B cell (primary cell): ENCODE data around the gene MYLK2. TPM values are rescaled to one million over a fixed set of nuclear protein-coding genes. Genes with fewer than 3 reads are reported as not detected.

Experiments used
- ATAC-seq: fragments of 200-7000 bp; cut with Tn5 transposase; one replicate; pipeline ENCODE4 v1.10.0; 2021; ENCODE audit warnings: low read depth, mild to moderate bottlenecking, moderate number of reproducible peaks, moderate library complexity
- CTCF ChIA-PET: fragments of 350-600 bp; sonication (Branson Sonifier 250); formaldehyde crosslinking; loops from one replicate; lab custom pipeline; 2021; ENCODE audit warnings: antibody characterized with exemption, inconsistent platforms; lab: Charles Lee
- POLR2A ChIA-PET: fragments of 350-600 bp; sonication (Branson Sonifier 250); formaldehyde crosslinking; loops from one replicate; lab custom pipeline; 2021; ENCODE audit warnings: antibody characterized with exemption; lab: Charles Lee
- DNase-seq: peaks from one replicate; pipeline ENCODE4 v3.0.0; 2013
- H2AFZ ChIP-seq: 2 replicates; pipeline ENCODE4 v1.6.1; 2012; ENCODE audit warnings: mild to moderate bottlenecking, low read depth, low read length; ENCODE audit not compliant: insufficient read depth, poor library complexity, severe bottlenecking
- H3K27ac ChIP-seq, 2 donors: 1 replicate in 1 of 2; 2 replicates in 1 of 2; pipeline ENCODE4 v1.5.1; 2012 to 2013; ENCODE audit warnings: low read length in 2 of 2, mild to moderate bottlenecking in 2 of 2, moderate library complexity in 1 of 2
- H3K27me3 ChIP-seq, 4 experiments: fragments of 200-600 bp in 1 of 4; sonication (generic) in 1 of 4; replicated peaks in 1 of 4; 1 replicate in 2 of 4; 2 replicates in 2 of 4; pipeline versions ENCODE4 v1.6.1 to v1.7.0; 2013 to 2016; ENCODE audit warnings: low read length in 3 of 4, mild to moderate bottlenecking in 2 of 4, mixed read lengths in 1 of 4, moderate library complexity in 1 of 4; ENCODE audit not compliant: insufficient read depth in 4 of 4, control insufficient read depth in 3 of 4; ENCODE audit errors: control extremely low read depth in 1 of 4
- H3K36me3 ChIP-seq, 2 experiments: replicated peaks in 1 of 2; 1 replicate in 1 of 2; 2 replicates in 1 of 2; pipeline versions ENCODE4 v1.6.1 to v1.7.1; 2013; ENCODE audit warnings: low read length in 1 of 2; ENCODE audit not compliant: insufficient read depth in 2 of 2, control insufficient read depth in 1 of 2; ENCODE audit errors: control extremely low read depth in 1 of 2, extremely low read depth in 1 of 2
- H3K4me1 ChIP-seq, 2 donors: fragments of 200-600 bp in 1 of 2; sonication (generic) in 1 of 2; 1 replicate in 1 of 2; 2 replicates in 1 of 2; pipeline versions ENCODE4 v1.5.1 to v1.6.1; 2013 to 2017; ENCODE audit warnings: low read length in 2 of 2; ENCODE audit not compliant: control insufficient read depth in 2 of 2, insufficient read depth in 2 of 2
- H3K4me2 ChIP-seq: replicated peaks from 2 replicates; pipeline ENCODE3; 2012; ENCODE audit warnings: mild to moderate bottlenecking, low read depth, low read length; ENCODE audit not compliant: poor library complexity, severe bottlenecking
- H3K4me3 ChIP-seq, 5 experiments: fragments of 200-600 bp in 1 of 5; sonication (generic) in 1 of 5; 1 replicate in 3 of 5; 2 replicates in 2 of 5; pipeline versions ENCODE4 v1.5.1 to v1.7.0; 2011 to 2016; ENCODE audit warnings: low read length in 4 of 5, mild to moderate bottlenecking in 4 of 5, low read depth in 2 of 5, control low read depth in 1 of 5, moderate library complexity in 1 of 5; ENCODE audit not compliant: insufficient read depth in 1 of 5; ENCODE audit errors: control extremely low read depth in 1 of 5, extremely low read depth in 1 of 5
- H3K79me2 ChIP-seq: fragments of 200-600 bp; sonication (generic); one replicate; pipeline ENCODE4 v1.6.0; 2016; ENCODE audit warnings: low read length; ENCODE audit not compliant: control insufficient read depth, insufficient read depth
- H3K9ac ChIP-seq: fragments of 200-600 bp; sonication (generic); 2 replicates; pipeline ENCODE4 v1.6.1; 2017; ENCODE audit warnings: mild to moderate bottlenecking, low read length, moderate library complexity
- H3K9me3 ChIP-seq, 3 donors: one replicate each; pipeline versions ENCODE4 v1.6.1 to v1.7.1; 2013; ENCODE audit warnings: low read length in 2 of 3; ENCODE audit not compliant: control insufficient read depth in 2 of 3, insufficient read depth in 1 of 3; ENCODE audit errors: control extremely low read depth in 1 of 3
- H4K20me1 ChIP-seq: 2 replicates; pipeline ENCODE4 v1.6.0; 2012; ENCODE audit warnings: mild to moderate bottlenecking, low read length; ENCODE audit not compliant: insufficient read depth, control insufficient read depth, poor library complexity, severe bottlenecking
- H3K27ac Mint-ChIP-seq: one replicate; pipeline ENCODE4 v1.8.0; 2021; ENCODE audit warnings: mixed read lengths
- H3K27me3 Mint-ChIP-seq: one replicate; pipeline ENCODE4 v1.8.0; 2021; ENCODE audit warnings: mixed read lengths
- H3K4me1 Mint-ChIP-seq: one replicate; pipeline ENCODE4 v1.8.0; 2021; ENCODE audit warnings: mixed read lengths
- H3K4me3 Mint-ChIP-seq: one replicate; pipeline ENCODE4 v1.8.0; 2021; ENCODE audit warnings: mixed read lengths
- H3K9me3 Mint-ChIP-seq: one replicate; pipeline ENCODE4 v1.8.0; 2022; ENCODE audit warnings: mixed read lengths; ENCODE audit not compliant: insufficient read depth
- CTCF ChIP-seq: fragments of 200-600 bp; IDR thresholded peaks from one replicate; pipeline ENCODE4 v1.8.0; 2022; ENCODE audit warnings: antibody characterized with exemption, mild to moderate bottlenecking
- EZH2 ChIP-seq: IDR thresholded peaks from 2 replicates; pipeline ENCODE4 v1.6.1; 2012; ENCODE audit warnings: borderline replicate concordance, low read depth, mild to moderate bottlenecking, moderate library complexity, low read length; ENCODE audit not compliant: insufficient read depth, poor library complexity, severe bottlenecking
- intact Hi-C: fragments of 100-400 bp; cut with micrococcal nuclease; formaldehyde crosslinking; loops from one replicate; pipeline ENCODE4 v1.10.0; 2022
- polyA plus RNA-seq: library from polyadenylated mRNA; depleted of rRNA; stranded (reverse); fragments of >200 nt; gene quantifications from 2 replicates; pipeline ENCODE4 v1.2.3, GENCODE V29; 2012
- small RNA-seq: library from RNA; depleted of rRNA; stranded (forward); fragments of <200 nt; gene quantifications from one replicate; pipeline ENCODE3, GENCODE V24; 2012; ENCODE audit warnings: low replicate concordance, low read depth; ENCODE audit not compliant: insufficient read length
- total RNA-seq, 2 donors: library from RNA; stranded (reverse); fragments of 120-200 nt in 1 of 2; gene quantifications; 1 replicate in 1 of 2; 2 replicates in 1 of 2; pipeline versions ENCODE4 v1.2.3 to v1.2.4, GENCODE V29; 2013 to 2022

Gene MYLK2
- total and polyA plus RNA-seq, 2 donors (not counting 1 experiment from before 2014, with no cell fraction given) = not detected

- H3K27ac Mint-ChIP-seq = no peak overlapping the region
- no peak overlapping the region for H2AFZ ChIP-seq
- H3K27ac ChIP-seq = no peak overlapping the region
- no peak overlapping the region for H3K4me3 Mint-ChIP-seq
- no peaks in the 10 kb centered on the region for H3K9me3 ChIP-seq
- no peak for ATAC-seq
- no peak overlapping the region for H3K9ac ChIP-seq
- peaks cover 13% of the 10 kb centered on the region for H3K4me1 Mint-ChIP-seq
- no peaks in the 10 kb centered on the region for H3K79me2 ChIP-seq
- H3K27me3 ChIP-seq = no peaks in the 10 kb centered on the region
- no peak for DNase-seq
- POLR2A ChIA-PET = no interaction called here
- H3K9me3 Mint-ChIP-seq = no peaks in the 10 kb centered on the region
- peaks cover 8 to 11% of the 10 kb centered on the region in 2 donors for H3K4me1 ChIP-seq
- H3K27me3 Mint-ChIP-seq = no peaks in the 10 kb centered on the region
- H3K4me3 ChIP-seq = no peak overlapping the region
- no peaks in the 10 kb centered on the region for H3K36me3 ChIP-seq
- CTCF ChIA-PET = no interaction called here
- intact Hi-C loops = no loop called here
- H4K20me1 ChIP-seq = no peaks in the 10 kb centered on the region
- TF ChIP-seq EZH2 (no peak), CTCF (no peak)
- no peak overlapping the region for H3K4me2 ChIP-seq
Observed at GRCh38 chr20:31883829-31884228, 64.7 kb downstream of the MYLK2 start.

Small RNA genes lying within 50 kb of the gene (small RNA-seq; reads per million reads assigned to genes)
- not detected for gene AL160175.1

Other genes starting within 250 kb of the MYLK2 start
- 3.4 and 4.4 TPM in 2 replicates for gene ID1, start 214.1 kb upstream of the MYLK2 start, total RNA-seq
- gene ID1, start 214.1 kb upstream of the MYLK2 start, polyA plus RNA-seq = 17.8 and 68.2 TPM in 2 replicates
- not detected in 2 replicates for gene COX4I2, start 181.4 kb upstream of the MYLK2 start, total RNA-seq
- gene COX4I2, start 181.4 kb upstream of the MYLK2 start, polyA plus RNA-seq = not detected in 2 replicates
- 27.6 and 33.0 TPM in 2 replicates for gene BCL2L1, start 96.5 kb upstream of the MYLK2 start, total RNA-seq
- 9.5 and 10.1 TPM in 2 replicates for gene BCL2L1, start 96.5 kb upstream of the MYLK2 start, polyA plus RNA-seq
- gene TPX2, start 80.1 kb upstream of the MYLK2 start, total RNA-seq = 0.30 and 0.41 TPM in 2 replicates
- 0.27 and 0.31 TPM in 2 replicates for gene TPX2, start 80.1 kb upstream of the MYLK2 start, polyA plus RNA-seq
- gene FOXS1, start 26.2 kb downstream of the MYLK2 start, total RNA-seq = not detected in 2 replicates
- gene FOXS1, start 26.2 kb downstream of the MYLK2 start, polyA plus RNA-seq = not detected in 2 replicates
- gene DUSP15, start 51.2 kb downstream of the MYLK2 start, total RNA-seq = 1.8 and 3.3 TPM in 2 replicates
- gene DUSP15, start 51.2 kb downstream of the MYLK2 start, polyA plus RNA-seq = 0.78 and 1.2 TPM in 2 replicates
- 0.74 and 1.2 TPM in 2 replicates for gene TTLL9, start 51.3 kb downstream of the MYLK2 start, total RNA-seq
- 0.76 and 1.1 TPM in 2 replicates for gene TTLL9, start 51.3 kb downstream of the MYLK2 start, polyA plus RNA-seq
- gene PDRG1, start 132.7 kb downstream of the MYLK2 start, total RNA-seq = 10.9 and 12.7 TPM in 2 replicates
- gene PDRG1, start 132.7 kb downstream of the MYLK2 start, polyA plus RNA-seq = 18.6 and 25.9 TPM in 2 replicates
- gene XKR7, start 148.8 kb downstream of the MYLK2 start, total RNA-seq = 0.05 and 0.10 TPM in 2 replicates
- 0.09 and 0.12 TPM in 2 replicates for gene XKR7, start 148.8 kb downstream of the MYLK2 start, polyA plus RNA-seq
- gene CCM2L, start 191.1 kb downstream of the MYLK2 start, total RNA-seq = not detected in 2 replicates
- gene CCM2L, start 191.1 kb downstream of the MYLK2 start, polyA plus RNA-seq = not detected in 2 replicates
- 48.1 and 48.6 TPM in 2 replicates for gene HCK, start 232.9 kb downstream of the MYLK2 start, total RNA-seq
- gene HCK, start 232.9 kb downstream of the MYLK2 start, polyA plus RNA-seq = 23.4 and 33.3 TPM in 2 replicates